HG03342 (cell line): ENCODE data around the gene SEMA4C.

ENCODE experiments used
- ATAC-seq: cut with Tn5 transposase; IDR thresholded peaks from one replicate; pipeline ENCODE4 v1.9.1; 2021; ENCODE audit warnings: mild to moderate bottlenecking, moderate library complexity; ENCODE audit not compliant: unreplicated experiment

Gene SEMA4C

GRCh38 chr2:96846825-96847224, 23.1 kb downstream of the SEMA4C start:
- no peak for ATAC-seq

DNA sequence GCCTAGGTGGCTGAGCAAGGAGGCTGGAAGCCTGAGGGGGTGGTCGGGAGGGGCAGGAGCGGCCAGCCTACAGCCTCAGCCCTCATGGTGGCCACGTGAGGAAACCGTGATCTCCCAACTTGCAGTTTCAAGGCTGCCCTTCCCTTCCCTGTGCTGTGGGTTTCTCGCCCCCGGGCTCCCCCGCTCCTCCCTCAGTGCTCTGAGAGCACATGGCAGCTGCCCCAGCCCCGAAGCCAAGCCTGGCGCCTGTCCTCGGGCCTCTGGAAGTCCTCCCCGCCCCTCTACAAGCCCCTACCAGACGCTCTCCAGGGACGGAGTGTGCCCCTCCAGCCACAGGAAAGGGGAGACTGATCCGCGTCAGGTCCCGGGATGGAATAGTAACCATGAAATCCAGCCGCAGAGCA, 25.5 kb downstream of the SEMA4C start:
- no peak for ATAC-seq

- ATAC-seq: no peak
These were observed 26.2 kb downstream of the SEMA4C start, which contains the start of gene ANKRD23 for GRCh38 chr2:96843538-96844268. TSS of gene ANKRD23 (minus strand) at chr2:96844021. CDS start at chr2:96843992, 29 bp downstream.

DNA sequence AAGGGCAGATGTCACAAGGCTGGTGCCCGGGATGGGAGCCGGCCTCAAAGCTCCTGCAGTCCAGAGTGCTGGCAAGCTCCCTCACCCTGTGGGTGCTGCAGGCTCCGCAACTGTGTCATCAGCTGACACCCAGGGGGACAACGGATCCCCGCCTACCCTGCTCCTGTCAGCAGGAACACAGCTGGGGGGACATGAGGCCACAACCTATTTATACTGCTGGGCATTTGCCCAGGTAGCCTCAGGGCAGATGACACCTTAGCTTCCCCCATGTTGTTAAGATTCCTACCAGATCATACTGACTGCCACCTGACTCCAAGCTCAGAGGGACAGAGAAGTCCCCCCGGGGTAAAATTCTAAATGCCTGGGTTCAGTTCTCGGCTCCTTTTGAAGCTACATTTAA, 27.3 kb downstream of the SEMA4C start:
- no peak for ATAC-seq

- ATAC-seq: no peak
These were observed 28.0 kb downstream of the SEMA4C start for GRCh38 chr2:96841701-96842495.

- ATAC-seq: no peak
These were observed 29.7 kb downstream of the SEMA4C start for GRCh38 chr2:96839875-96840850.

GRCh38 chr2:96839293-96839874, 30.5 kb downstream of the SEMA4C start:
- peak; percentile 60 for ATAC-seq

DNA sequence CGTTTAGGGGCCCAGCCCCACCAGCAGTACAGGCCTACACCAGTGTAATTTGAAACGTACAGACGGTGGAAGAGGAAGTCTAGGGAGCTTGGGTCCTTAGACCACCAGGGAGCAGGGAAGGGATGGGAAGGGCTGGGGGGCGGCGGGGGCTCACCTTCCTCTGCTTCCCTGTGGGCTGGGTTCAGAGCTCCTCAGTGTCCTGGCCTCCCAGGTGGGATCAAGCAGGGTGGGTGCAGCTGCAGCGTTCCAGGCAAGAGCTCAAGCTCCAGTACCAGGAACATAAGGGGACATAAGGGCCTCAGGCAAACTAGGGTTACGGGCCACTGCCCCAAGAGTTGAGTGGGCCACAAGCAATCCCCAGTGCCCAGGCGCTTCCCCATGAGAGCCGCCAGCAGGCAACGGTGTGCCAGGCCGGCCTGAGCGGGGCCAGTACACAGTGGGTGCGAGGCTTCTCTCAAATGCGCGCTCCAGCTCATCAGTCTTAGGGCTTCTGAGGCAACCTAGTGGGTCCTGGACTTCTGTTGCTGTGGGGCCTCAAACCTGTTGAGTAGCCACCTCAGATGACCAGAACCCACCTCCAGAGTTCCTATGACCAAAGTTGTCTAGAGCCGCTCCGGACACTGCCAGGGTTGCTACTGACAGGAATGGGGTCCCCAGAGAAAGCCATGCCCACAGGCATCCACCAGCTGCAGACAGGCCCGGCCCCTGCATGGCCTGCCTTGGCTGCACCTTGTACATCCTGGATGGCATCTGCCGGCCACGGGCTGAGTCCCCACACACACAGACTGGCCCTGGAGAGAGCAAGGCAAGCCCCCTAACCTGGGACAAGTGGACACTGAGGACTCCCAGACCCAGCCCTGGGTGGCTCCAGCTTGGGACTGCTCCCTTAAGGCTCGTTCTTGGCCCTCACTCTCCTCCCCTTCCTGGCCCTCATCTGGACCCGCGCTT, 31.3 kb downstream of the SEMA4C start:
- peak; percentile 11 for ATAC-seq

DNA sequence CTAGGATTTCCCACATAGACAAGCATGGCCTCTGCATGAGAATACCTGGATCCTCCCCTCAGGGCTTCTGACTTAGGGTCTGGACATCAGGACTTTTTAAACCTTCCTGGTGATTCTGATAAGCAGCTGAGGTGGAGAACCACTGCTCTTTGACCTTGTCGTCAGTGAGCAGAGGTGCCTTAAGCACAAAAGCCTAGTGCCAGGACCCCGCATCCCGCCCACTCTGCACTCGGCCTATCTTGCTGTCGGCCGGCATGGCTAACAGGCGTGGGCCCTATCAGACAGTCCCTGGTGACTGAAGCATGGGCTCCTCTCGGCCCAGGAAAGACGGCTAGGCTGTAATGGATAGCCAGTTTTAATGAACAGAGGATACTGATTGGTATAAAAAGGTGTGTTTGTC, 32.3 kb downstream of the SEMA4C start:
- no peak for ATAC-seq

GRCh38 chr2:96835830-96836229, 34.0 kb downstream of the SEMA4C start:
- no peak for ATAC-seq

DNA sequence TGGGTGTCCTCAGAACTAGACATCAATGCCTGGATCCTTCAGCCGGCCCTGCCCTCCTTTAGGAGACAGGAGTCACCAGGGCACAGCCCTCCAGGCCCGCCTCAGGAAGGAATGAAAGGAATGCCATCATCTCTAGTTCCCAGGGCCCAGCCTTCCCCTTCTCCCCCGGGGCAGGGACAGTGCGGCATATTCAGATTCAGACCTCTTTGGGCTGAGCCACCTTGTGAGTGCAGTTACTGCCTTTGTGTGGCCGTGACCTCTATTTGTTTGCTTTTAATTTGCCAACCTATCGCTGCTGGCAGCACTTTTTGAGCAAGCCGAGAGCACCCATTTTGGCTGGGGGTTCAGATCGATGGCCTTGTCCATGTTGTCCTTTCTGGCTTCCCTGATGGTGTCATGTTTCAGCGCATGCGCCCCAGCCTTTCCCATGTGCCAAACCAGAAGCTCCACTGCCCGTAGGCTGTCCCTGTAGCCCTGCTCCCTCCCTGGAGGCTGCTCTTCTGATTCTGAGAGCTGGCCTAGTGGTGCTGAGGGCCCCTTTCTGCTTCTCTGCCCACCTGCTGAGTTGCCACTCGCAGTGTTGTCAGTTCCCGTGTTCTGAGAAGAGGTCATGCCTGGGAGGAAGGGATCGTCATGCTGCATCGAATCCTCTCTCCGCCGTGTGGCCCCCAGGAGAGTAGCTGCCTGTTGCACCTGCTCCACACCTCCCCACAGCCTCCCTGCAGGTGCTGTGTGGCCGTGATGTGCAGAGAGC, 36.9 kb downstream of the SEMA4C start:
- no peak for ATAC-seq

DNA sequence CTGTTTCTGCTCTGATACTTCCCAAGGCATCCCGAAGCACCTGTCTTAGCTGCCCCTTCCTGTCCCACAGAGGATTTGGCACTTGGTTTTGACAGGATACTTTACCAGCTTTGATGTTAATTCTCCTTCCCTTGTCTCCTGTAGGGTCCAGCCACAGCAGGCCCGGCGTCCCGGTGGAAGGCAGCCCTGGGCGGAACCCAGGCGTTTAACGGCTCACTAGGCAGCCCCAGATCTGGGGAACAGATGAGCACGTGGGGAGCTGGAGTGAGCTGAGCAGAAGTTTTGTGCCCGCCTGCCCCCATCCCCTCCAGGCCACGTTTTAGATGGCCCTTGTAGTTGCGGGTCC, 37.5 kb downstream of the SEMA4C start:
- ATAC-seq: no peak

- no peak for ATAC-seq
These were observed 38.2 kb downstream of the SEMA4C start for GRCh38 chr2:96831679-96832078.

DNA sequence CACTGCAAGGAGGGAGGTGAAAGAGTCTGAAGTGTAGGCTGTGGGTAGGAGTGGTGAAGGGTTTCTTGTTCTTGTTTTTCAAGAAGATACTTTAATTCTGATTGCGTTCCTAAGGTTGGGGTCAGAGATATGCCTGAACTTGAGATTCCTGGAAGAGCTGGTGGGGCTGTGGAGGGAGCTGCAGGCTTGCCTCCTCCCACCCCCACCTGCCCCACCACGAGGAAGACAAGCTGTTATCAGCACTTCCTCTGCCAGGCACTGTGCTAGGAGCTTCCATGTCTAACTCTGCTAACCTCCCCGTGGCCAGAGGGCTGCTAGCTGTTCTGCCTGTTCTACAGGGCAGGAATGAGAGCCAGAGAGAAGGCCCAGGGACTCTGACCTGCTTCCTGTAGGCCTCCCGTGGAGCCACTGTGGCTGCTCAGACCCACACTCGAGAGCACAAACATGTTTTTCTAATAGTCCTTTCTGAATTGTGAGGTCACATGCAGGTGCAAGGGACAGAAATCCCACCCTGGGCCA, 39.8 kb downstream of the SEMA4C start:
- ATAC-seq: no peak

- no peak for ATAC-seq
These were observed 41.0 kb downstream of the SEMA4C start for GRCh38 chr2:96828874-96829273.

GRCh38 chr2:96828436-96828835, 41.4 kb downstream of the SEMA4C start:
- no peak for ATAC-seq

- no peak for ATAC-seq
These were observed 43.2 kb downstream of the SEMA4C start for GRCh38 chr2:96826546-96827278.

DNA sequence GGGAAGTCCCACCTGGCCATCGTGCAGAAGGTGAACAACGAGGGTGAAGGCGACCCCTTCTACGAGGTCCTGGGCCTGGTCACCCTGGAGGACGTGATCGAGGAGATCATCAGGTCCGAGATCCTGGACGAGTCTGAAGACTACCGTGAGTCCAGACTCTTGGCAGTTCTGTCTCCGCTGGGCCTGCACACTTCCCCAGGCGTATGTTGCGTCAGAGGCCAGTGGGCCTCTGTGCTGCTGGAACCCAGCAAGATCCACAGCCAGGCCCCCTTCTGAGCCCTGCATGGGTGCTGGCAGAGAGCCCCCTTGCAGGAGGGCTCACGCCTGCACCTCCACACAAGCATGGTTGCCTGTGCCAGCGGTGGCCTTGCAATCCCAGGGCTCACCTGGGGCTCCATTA, 44.8 kb downstream of the SEMA4C start:
- ATAC-seq: no peak
